CD4-positive, alpha-beta T cell (primary cell): Measurements from ENCODE around the gene RGS9. TPM values are rescaled to one million over a fixed set of nuclear protein-coding genes. Genes with fewer than 3 reads are reported as not detected.
"Not testable (repeated sequence)": the region's sequence is repeated elsewhere in the genome, so short reads cannot be mapped to it uniquely, and the experiment has no call there.

ENCODE experiments used
- ATAC-seq: fragments of 200-7000 bp; cut with Tn5 transposase; one replicate; pipeline ENCODE4 v1.10.0; 2022; ENCODE audit warnings: mild to moderate bottlenecking; ENCODE audit not compliant: poor library complexity
- CTCF ChIA-PET: fragments of 350-600 bp; sonication (Branson Sonifier 250); formaldehyde crosslinking; loops from one replicate; lab custom pipeline; 2021; ENCODE audit warnings: antibody characterized with exemption, inconsistent platforms; lab: Charles Lee
- POLR2A ChIA-PET: fragments of 350-600 bp; sonication (Branson Sonifier 250); formaldehyde crosslinking; loops from one replicate; lab custom pipeline; 2021; ENCODE audit warnings: antibody characterized with exemption, inconsistent platforms; lab: Charles Lee
- DNase-seq, 14 experiments: peaks; one replicate each; pipeline ENCODE4 v3.0.0-alpha.2; 2013 to 2020; ENCODE audit warnings: mixed read lengths in 2 of 14
- H3K27ac ChIP-seq, 2 donors: one replicate each; pipeline versions ENCODE4 v1.5.1 to v1.7.0; 2013; ENCODE audit warnings: low read length in 2 of 2, low read depth in 1 of 2, mild to moderate bottlenecking in 1 of 2
- H3K27me3 ChIP-seq, 2 experiments: 1 replicate in 1 of 2; 2 replicates in 1 of 2; pipeline versions ENCODE4 v1.6.1 to v1.7.0; 2013; ENCODE audit warnings: low read length in 2 of 2, control low read depth in 1 of 2, mild to moderate bottlenecking in 1 of 2, moderate library complexity in 1 of 2; ENCODE audit not compliant: insufficient read depth in 2 of 2, control insufficient read depth in 1 of 2
- H3K36me3 ChIP-seq: one replicate; pipeline ENCODE4 v1.6.1; 2013; ENCODE audit warnings: low read length, control low read depth; ENCODE audit not compliant: insufficient read depth
- H3K4me1 ChIP-seq: one replicate; pipeline ENCODE4 v1.6.1; 2013; ENCODE audit warnings: low read length, control low read depth; ENCODE audit not compliant: insufficient read depth
- H3K4me3 ChIP-seq: one replicate; pipeline ENCODE4 v1.5.1; 2013; ENCODE audit warnings: mild to moderate bottlenecking, low read length, moderate library complexity
- H3K9me3 ChIP-seq, 2 experiments: 1 replicate in 1 of 2; 2 replicates in 1 of 2; pipeline versions ENCODE4 v1.6.1 to v1.7.0; 2013; ENCODE audit warnings: low read length in 2 of 2, mild to moderate bottlenecking in 2 of 2, control low read depth in 1 of 2, moderate library complexity in 1 of 2; ENCODE audit not compliant: control insufficient read depth in 1 of 2, insufficient read depth in 1 of 2
- H3K27ac Mint-ChIP-seq: one replicate; pipeline ENCODE4 v1.8.0; 2020; ENCODE audit warnings: mixed read lengths
- H3K27me3 Mint-ChIP-seq: one replicate; pipeline ENCODE4 v1.8.0; 2021; ENCODE audit warnings: mixed read lengths
- H3K36me3 Mint-ChIP-seq: one replicate; pipeline ENCODE4 v1.8.0; 2021; ENCODE audit warnings: low read depth, mixed read lengths
- H3K4me1 Mint-ChIP-seq: one replicate; pipeline ENCODE4 v1.8.0; 2021; ENCODE audit warnings: low read depth, mixed read lengths
- H3K4me3 Mint-ChIP-seq: one replicate; pipeline ENCODE4 v1.8.0; 2020; ENCODE audit warnings: mild to moderate bottlenecking, mixed read lengths
- H3K9me3 Mint-ChIP-seq: one replicate; pipeline ENCODE4 v1.8.0; 2020; ENCODE audit warnings: mixed read lengths
- intact Hi-C, 2 experiments: fragments of 100-400 bp; cut with DNase I in 1 of 2; cut with micrococcal nuclease in 1 of 2; formaldehyde crosslinking; loops; one replicate each; pipeline versions ENCODE4 v1.15.1 to v1.9.0; 2023 to 2025; cut with DNase I, micrococcal nuclease
- polyA plus RNA-seq, 2 donors: library from polyadenylated mRNA; unstranded; fragments of 120-200 nt; gene quantifications; one replicate each; pipeline ENCODE4 v1.2.1, GENCODE V29; 2013
- total RNA-seq, 174 experiments: library from RNA in 2 of 174; stranded (reverse) in 2 of 174; gene quantifications; one replicate each; pipeline ENCODE4 v1.2.3 and lab custom pipeline; 2021 to 2026
- TF ChIP-seq, protein P1 (sequence below): fragments of 200-600 bp; IDR thresholded peaks from one replicate; pipeline ENCODE4 v1.8.0; 2022; ENCODE audit warnings: antibody characterized with exemption, mild to moderate bottlenecking

RGS9 gene
- total RNA-seq (under 1 TPM; 0.60 to 0.73 TPM), total RNA-seq (lab: John Stamatoyannopoulos, UW) (0.16 to 7.2 (median 1.1) reads per million in 172 experiments)
- 1.8 TPM for polyA plus RNA-seq (2013, experiment 1 of 2)
- polyA plus RNA-seq (2013, experiment 2 of 2) = 1.8 TPM

- ChIA-PET CTCF (interaction anchor here (0.6 to 1.7 kb wide), 28 partner anchors 13 to 218 kb away, joined by 3 to 20 read pairs (median 3); partner anchors contain the start of genes GNA13 and LRRC37A3), POLR2A (interaction anchor here (1.3 to 1.8 kb wide), 3 partner anchors 37 to 152 kb away, joined by 3 to 7 read pairs (median 5); partner anchors contain the start of gene GNA13)
- peaks cover 18% of the 10 kb centered on the region for H3K27me3 Mint-ChIP-seq
- Histone ChIP-seq H3K27me3 (peaks cover 2 to 7% of the 10 kb centered on the region in 2 experiments), H3K4me3 (peak within 1 kb of the TSS; percentile 51), H3K27ac (no peak within 1 kb of the TSS), H3K9me3 (no peaks in the 10 kb centered on the region), H3K36me3 (no peaks in the 10 kb centered on the region), H3K4me1 (peaks cover 30% of the 10 kb centered on the region)
- H3K27ac Mint-ChIP-seq = no peak within 1 kb of the TSS
- TF ChIP-seq, protein P1, sequence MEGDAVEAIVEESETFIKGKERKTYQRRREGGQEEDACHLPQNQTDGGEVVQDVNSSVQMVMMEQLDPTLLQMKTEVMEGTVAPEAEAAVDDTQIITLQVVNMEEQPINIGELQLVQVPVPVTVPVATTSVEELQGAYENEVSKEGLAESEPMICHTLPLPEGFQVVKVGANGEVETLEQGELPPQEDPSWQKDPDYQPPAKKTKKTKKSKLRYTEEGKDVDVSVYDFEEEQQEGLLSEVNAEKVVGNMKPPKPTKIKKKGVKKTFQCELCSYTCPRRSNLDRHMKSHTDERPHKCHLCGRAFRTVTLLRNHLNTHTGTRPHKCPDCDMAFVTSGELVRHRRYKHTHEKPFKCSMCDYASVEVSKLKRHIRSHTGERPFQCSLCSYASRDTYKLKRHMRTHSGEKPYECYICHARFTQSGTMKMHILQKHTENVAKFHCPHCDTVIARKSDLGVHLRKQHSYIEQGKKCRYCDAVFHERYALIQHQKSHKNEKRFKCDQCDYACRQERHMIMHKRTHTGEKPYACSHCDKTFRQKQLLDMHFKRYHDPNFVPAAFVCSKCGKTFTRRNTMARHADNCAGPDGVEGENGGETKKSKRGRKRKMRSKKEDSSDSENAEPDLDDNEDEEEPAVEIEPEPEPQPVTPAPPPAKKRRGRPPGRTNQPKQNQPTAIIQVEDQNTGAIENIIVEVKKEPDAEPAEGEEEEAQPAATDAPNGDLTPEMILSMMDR = peak; percentile 91
- H3K36me3 Mint-ChIP-seq = no peaks in the 10 kb centered on the region
- peak within 1 kb of the TSS; percentile 78 for H3K4me3 Mint-ChIP-seq
- peaks cover 20% of the 10 kb centered on the region for H3K4me1 Mint-ChIP-seq
- no peaks in the 10 kb centered on the region for H3K9me3 Mint-ChIP-seq
- DNase-seq = peak; percentile 68 to 93 (median 80)
- peak; percentile 97 for ATAC-seq
- intact Hi-C loops = loop anchor here (2.0 to 5.0 kb wide), 2 partner anchors 36 to 60 kb away; no protein-coding TSS in a partner anchor
These were observed at the start of gene RGS9 for GRCh38 chr17:65137021-65137939. RGS9 (plus strand) TSS chr17:65137370; CDS start chr17:65137541, 171 bp downstream.

- ChIA-PET CTCF (interaction anchor here (1.2 kb wide), 1 partner anchor 169 kb away, joined by 3 read pairs; the partner anchor contains the start of gene LRRC37A3), POLR2A (interaction anchor here (0.6 to 0.7 kb wide), 2 partner anchors 17 to 19 kb away, joined by 3 to 4 read pairs; no protein-coding TSS in a partner anchor)
- intact Hi-C loops = no loop called here
- no peak overlapping the region for H3K4me3 ChIP-seq
- Mint-ChIP-seq H3K27ac (no peak overlapping the region), H3K36me3 (no peaks in the 10 kb centered on the region), H3K27me3 (no peaks in the 10 kb centered on the region), H3K4me1 (no peaks in the 10 kb centered on the region), H3K9me3 (no peaks in the 10 kb centered on the region), H3K4me3 (no peak overlapping the region)
- H3K4me1 ChIP-seq = no peaks in the 10 kb centered on the region
- DNase-seq (no peak), ATAC-seq (no peak)
- H3K27ac ChIP-seq = no peak overlapping the region
- H3K9me3 ChIP-seq = no peaks in the 10 kb centered on the region
- no peaks in the 10 kb centered on the region for H3K36me3 ChIP-seq
- no peaks in the 10 kb centered on the region for H3K27me3 ChIP-seq
- TF ChIP-seq, protein P1 = no peak
These were observed 48.4 kb upstream of the RGS9 start for GRCh38 chr17:65088621-65089360.

DNA sequence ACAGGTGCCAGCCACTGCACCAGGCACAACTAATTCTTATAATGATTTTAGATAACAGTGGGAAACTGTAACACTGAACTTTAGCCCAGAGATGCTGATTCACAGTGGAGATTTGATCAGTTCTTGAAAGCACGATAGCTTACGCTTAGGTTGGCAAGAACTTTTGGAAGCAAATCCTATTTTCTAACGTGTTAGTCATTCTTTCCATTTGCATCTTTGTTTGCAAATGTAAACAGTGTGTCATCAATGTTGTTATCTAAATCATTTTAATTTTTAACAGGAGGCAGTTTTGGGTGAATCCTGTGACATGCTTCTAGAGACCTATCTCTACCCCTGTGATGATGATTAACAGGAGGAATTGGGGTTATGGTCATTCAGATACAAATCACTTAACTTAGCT lies 44.9 kb upstream of the RGS9 start:
- intact Hi-C loops = no loop called here

GRCh38 chr17:65092721-65093356 lies 44.3 kb upstream of the RGS9 start:
- H3K27ac ChIP-seq, H3K4me3 ChIP-seq, H3K9me3 ChIP-seq, H3K4me3 Mint-ChIP-seq, ATAC-seq, H3K9me3 Mint-ChIP-seq, H3K4me1 Mint-ChIP-seq, H3K4me1 ChIP-seq, H3K36me3 ChIP-seq, H3K27ac Mint-ChIP-seq, POLR2A ChIA-PET, intact Hi-C loops, H3K27me3 Mint-ChIP-seq, DNase-seq, H3K27me3 ChIP-seq, H3K36me3 Mint-ChIP-seq: not testable (repeated sequence)
- CTCF ChIA-PET = interaction anchor here (1.2 kb wide), 1 partner anchor 44 kb away, joined by 3 read pairs; the partner anchor contains the start of gene RGS9

More for the DNA sequence above, 44.9 kb upstream of the RGS9 start:
- ChIA-PET CTCF (interaction anchor here (1.2 kb wide), 1 partner anchor 45 kb away, joined by 3 read pairs; the partner anchor contains the start of gene RGS9), POLR2A (no interaction called here)
- no peaks in the 10 kb centered on the region for H3K4me1 ChIP-seq
- H3K9me3 ChIP-seq = no peaks in the 10 kb centered on the region
- H3K27me3 ChIP-seq = no peaks in the 10 kb centered on the region
- H3K4me3 Mint-ChIP-seq = no peak overlapping the region
- TF ChIP-seq, protein P1 = no peak
- H3K27me3 Mint-ChIP-seq = no peaks in the 10 kb centered on the region
- no peaks in the 10 kb centered on the region for H3K36me3 Mint-ChIP-seq
- H3K9me3 Mint-ChIP-seq = no peaks in the 10 kb centered on the region
- H3K4me1 Mint-ChIP-seq = peaks cover 9% of the 10 kb centered on the region
- H3K27ac Mint-ChIP-seq = no peak overlapping the region
- no peak overlapping the region for H3K4me3 ChIP-seq
- no peak overlapping the region for H3K27ac ChIP-seq
- no peak for ATAC-seq
- no peak for DNase-seq
- no peaks in the 10 kb centered on the region for H3K36me3 ChIP-seq
